Loucy (cell line): ENCODE results near the gene ELAPOR1.
"Not testable (repeated sequence)": the region's sequence is repeated elsewhere in the genome, so short reads cannot be mapped to it uniquely, and the experiment has no call there.

Source experiments
- CTCF ChIP-seq: fragments of 200-600 bp; sonication (generic); conservative IDR thresholded peaks from 2 replicates; pipeline ENCODE4 v1.5.1; 2014; ENCODE audit warnings: mild to moderate bottlenecking, antibody characterized with exemption, low read length
- EZH2phosphoT487 ChIP-seq: fragments of 200-600 bp; IDR thresholded peaks from 2 replicates; pipeline ENCODE4 v1.6.1; 2018; ENCODE audit warnings: antibody characterized with exemption, mild to moderate bottlenecking, moderate library complexity, borderline replicate concordance

DNA sequence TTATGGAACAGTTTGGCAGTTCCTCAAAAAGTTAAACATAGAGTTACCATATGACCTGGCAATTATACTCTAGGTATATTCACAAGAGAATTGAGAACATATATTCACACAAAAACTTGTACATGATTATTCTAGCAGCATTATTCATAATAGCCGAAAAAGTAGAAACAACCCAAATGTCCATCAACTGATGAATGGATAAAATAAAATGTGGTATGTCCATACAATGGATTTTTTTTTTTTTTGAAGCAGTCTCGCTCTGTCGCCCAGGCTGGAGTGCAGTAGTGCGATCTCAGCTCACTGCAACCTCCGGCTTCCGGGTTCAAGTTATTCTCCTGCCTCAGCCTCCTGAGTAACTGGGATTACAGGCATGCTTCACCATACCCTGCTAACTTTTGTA, 28.8 kb downstream of the ELAPOR1 start:
- not testable (repeated sequence) for TF ChIP-seq CTCF, EZH2phosphoT487
